Measurements from ENCODE around the gene CBARP. TPM values are rescaled to one million over a fixed set of nuclear protein-coding genes. Genes with fewer than 3 reads are reported as not detected.

Gene CBARP
- total and polyA plus RNA-seq, 2 of the 13 experiments (the other 11 are each of a cell fraction or from before 2014, with no cell fraction given) = 1.2 to 1.4 TPM

DNA sequence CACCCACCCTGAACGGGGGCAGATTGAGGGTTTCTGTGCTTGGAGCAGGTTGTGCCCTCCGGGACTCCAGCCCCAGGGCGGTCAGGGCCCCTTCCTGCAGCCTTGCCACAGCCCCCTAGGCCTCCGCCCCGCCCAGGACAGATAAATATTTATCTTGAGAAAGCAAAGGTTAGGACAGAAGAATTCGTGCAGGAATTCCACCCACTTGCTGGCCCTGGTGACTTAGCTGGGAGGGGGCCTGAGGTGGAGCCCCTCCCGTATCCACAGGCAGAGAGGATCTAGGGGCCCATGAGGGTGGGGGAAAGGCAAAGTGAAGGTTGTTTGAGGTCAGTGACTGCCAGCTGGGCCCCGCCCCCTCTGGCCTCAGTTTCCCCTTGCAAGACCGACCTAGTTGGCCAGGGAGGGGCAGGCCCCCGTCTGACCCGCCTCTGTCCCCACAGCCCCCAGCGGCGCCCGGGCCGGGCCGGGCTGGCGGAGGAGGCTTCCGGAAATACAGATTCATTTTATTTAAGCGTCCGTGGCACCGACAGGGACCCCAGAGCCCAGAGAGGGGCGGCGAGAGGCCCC, 15.8 kb upstream of the CBARP start (continued):
- TF ChIP-seq PHF21A (CRISPR knock-in tag; IDR thresholded peaks at IDR 0.05) = peak; percentile 60; the same call in 1 of the 2 replicates
- no peak for TF ChIP-seq DMAP1 (CRISPR knock-in tag; IDR thresholded peaks at IDR 0.05)
- TF ChIP-seq, protein P1, sequence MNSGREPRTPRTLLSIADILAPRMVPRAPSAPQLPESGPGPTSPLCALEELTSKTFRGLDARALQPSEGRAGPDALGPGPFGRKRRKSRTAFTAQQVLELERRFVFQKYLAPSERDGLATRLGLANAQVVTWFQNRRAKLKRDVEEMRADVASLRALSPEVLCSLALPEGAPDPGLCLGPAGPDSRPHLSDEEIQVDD (CRISPR knock-in tag; IDR thresholded peaks at IDR 0.05; ENCODE audit: borderline replicate concordance) = 0 out of 2 replicates have a peak, but pooled peaks have one; percentile 29
- TF ChIP-seq MTF1 (CRISPR knock-in tag; IDR thresholded peaks at IDR 0.05) = no peak
- TF ChIP-seq MYC (CRISPR knock-in tag; IDR thresholded peaks at IDR 0.05; ENCODE audit: borderline replicate concordance) = 0 out of 2 replicates have a peak, but pooled peaks have one; percentile 10
- no peak for TF ChIP-seq JUNB (CRISPR knock-in tag; IDR thresholded peaks at IDR 0.05; ENCODE audit: borderline replicate concordance)
- TF ChIP-seq, protein P2, sequence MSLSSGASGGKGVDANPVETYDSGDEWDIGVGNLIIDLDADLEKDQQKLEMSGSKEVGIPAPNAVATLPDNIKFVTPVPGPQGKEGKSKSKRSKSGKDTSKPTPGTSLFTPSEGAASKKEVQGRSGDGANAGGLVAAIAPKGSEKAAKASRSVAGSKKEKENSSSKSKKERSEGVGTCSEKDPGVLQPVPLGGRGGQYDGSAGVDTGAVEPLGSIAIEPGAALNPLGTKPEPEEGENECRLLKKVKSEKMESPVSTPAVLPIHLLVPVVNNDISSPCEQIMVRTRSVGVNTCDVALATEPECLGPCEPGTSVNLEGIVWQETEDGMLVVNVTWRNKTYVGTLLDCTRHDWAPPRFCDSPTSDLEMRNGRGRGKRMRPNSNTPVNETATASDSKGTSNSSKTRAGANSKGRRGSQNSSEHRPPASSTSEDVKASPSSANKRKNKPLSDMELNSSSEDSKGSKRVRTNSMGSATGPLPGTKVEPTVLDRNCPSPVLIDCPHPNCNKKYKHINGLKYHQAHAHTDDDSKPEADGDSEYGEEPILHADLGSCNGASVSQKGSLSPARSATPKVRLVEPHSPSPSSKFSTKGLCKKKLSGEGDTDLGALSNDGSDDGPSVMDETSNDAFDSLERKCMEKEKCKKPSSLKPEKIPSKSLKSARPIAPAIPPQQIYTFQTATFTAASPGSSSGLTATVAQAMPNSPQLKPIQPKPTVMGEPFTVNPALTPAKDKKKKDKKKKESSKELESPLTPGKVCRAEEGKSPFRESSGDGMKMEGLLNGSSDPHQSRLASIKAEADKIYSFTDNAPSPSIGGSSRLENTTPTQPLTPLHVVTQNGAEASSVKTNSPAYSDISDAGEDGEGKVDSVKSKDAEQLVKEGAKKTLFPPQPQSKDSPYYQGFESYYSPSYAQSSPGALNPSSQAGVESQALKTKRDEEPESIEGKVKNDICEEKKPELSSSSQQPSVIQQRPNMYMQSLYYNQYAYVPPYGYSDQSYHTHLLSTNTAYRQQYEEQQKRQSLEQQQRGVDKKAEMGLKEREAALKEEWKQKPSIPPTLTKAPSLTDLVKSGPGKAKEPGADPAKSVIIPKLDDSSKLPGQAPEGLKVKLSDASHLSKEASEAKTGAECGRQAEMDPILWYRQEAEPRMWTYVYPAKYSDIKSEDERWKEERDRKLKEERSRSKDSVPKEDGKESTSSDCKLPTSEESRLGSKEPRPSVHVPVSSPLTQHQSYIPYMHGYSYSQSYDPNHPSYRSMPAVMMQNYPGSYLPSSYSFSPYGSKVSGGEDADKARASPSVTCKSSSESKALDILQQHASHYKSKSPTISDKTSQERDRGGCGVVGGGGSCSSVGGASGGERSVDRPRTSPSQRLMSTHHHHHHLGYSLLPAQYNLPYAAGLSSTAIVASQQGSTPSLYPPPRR (CRISPR knock-in tag; IDR thresholded peaks at IDR 0.05; ENCODE audit: borderline replicate concordance) = peak; percentile 67; the same call in 1 of the 2 replicates
- TF ChIP-seq, protein P3, sequence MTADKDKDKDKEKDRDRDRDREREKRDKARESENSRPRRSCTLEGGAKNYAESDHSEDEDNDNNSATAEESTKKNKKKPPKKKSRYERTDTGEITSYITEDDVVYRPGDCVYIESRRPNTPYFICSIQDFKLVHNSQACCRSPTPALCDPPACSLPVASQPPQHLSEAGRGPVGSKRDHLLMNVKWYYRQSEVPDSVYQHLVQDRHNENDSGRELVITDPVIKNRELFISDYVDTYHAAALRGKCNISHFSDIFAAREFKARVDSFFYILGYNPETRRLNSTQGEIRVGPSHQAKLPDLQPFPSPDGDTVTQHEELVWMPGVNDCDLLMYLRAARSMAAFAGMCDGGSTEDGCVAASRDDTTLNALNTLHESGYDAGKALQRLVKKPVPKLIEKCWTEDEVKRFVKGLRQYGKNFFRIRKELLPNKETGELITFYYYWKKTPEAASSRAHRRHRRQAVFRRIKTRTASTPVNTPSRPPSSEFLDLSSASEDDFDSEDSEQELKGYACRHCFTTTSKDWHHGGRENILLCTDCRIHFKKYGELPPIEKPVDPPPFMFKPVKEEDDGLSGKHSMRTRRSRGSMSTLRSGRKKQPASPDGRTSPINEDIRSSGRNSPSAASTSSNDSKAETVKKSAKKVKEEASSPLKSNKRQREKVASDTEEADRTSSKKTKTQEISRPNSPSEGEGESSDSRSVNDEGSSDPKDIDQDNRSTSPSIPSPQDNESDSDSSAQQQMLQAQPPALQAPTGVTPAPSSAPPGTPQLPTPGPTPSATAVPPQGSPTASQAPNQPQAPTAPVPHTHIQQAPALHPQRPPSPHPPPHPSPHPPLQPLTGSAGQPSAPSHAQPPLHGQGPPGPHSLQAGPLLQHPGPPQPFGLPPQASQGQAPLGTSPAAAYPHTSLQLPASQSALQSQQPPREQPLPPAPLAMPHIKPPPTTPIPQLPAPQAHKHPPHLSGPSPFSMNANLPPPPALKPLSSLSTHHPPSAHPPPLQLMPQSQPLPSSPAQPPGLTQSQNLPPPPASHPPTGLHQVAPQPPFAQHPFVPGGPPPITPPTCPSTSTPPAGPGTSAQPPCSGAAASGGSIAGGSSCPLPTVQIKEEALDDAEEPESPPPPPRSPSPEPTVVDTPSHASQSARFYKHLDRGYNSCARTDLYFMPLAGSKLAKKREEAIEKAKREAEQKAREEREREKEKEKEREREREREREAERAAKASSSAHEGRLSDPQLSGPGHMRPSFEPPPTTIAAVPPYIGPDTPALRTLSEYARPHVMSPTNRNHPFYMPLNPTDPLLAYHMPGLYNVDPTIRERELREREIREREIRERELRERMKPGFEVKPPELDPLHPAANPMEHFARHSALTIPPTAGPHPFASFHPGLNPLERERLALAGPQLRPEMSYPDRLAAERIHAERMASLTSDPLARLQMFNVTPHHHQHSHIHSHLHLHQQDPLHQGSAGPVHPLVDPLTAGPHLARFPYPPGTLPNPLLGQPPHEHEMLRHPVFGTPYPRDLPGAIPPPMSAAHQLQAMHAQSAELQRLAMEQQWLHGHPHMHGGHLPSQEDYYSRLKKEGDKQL (CRISPR knock-in tag; IDR thresholded peaks at IDR 0.05; ENCODE audit: low read depth) = no peak
- TF ChIP-seq, protein P4, sequence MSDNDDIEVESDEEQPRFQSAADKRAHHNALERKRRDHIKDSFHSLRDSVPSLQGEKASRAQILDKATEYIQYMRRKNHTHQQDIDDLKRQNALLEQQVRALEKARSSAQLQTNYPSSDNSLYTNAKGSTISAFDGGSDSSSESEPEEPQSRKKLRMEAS (IDR thresholded peaks at IDR 0.05) = peak; percentile 55; the same call in 1 of the 2 replicates
- TF ChIP-seq ZNF724P (CRISPR knock-in tag; IDR thresholded peaks at IDR 0.05; ENCODE audit: borderline replicate concordance) = no peak
- TF ChIP-seq EEA1 (CRISPR knock-in tag; IDR thresholded peaks at IDR 0.05; ENCODE audit: borderline replicate concordance) = no peak
- no peak for TF ChIP-seq CEBPG (CRISPR knock-in tag; IDR thresholded peaks at IDR 0.05)
- peak; percentile 70 for TF ChIP-seq ETV5 (CRISPR knock-in tag; IDR thresholded peaks at IDR 0.05; ENCODE audit: borderline replicate concordance)
